Nephron (organoid): Measurements from ENCODE around the gene BSG.

ENCODE experiments used
- H3K27ac Mint-ChIP-seq, 3 experiments: 2 replicates each; pipeline ENCODE4 v1.8.0; 2020; ENCODE audit warnings: mixed read lengths in 3 of 3, mild to moderate bottlenecking in 2 of 3, moderate library complexity in 1 of 3
- H3K27me3 Mint-ChIP-seq: 2 replicates; pipeline ENCODE4 v1.8.0; 2021; ENCODE audit warnings: low read depth, mild to moderate bottlenecking, moderate library complexity, mixed read lengths
- H3K36me3 Mint-ChIP-seq: 2 replicates; pipeline ENCODE4 v1.8.0; 2020; ENCODE audit warnings: low read depth, mixed read lengths
- H3K4me1 Mint-ChIP-seq: 2 replicates; pipeline ENCODE4 v1.8.0; 2020; ENCODE audit warnings: mixed read lengths
- H3K4me3 Mint-ChIP-seq, 3 experiments: 2 replicates each; pipeline ENCODE4 v1.8.0; 2020; ENCODE audit warnings: mild to moderate bottlenecking in 3 of 3, mixed read lengths in 3 of 3, moderate library complexity in 2 of 3
- H3K9me3 Mint-ChIP-seq: 2 replicates; pipeline ENCODE4 v1.8.0; 2020; ENCODE audit warnings: mixed read lengths
- CTCF ChIP-seq, 3 experiments: fragments of 200-600 bp; sonication (generic); IDR thresholded peaks; one replicate each; pipeline ENCODE4 v1.5.0; 2021; ENCODE audit warnings: antibody characterized with exemption in 3 of 3; ENCODE audit not compliant: unreplicated experiment in 3 of 3

The BSG gene

GRCh38 chr19:595326-596262 lies 23.2 kb downstream of the BSG start:
- H3K27me3 Mint-ChIP-seq: peaks cover 41% of the 10 kb centered on the region
- no peaks in the 10 kb centered on the region for H3K4me1 Mint-ChIP-seq
- no peaks in the 10 kb centered on the region for H3K36me3 Mint-ChIP-seq
- no peak for TF ChIP-seq CTCF (IDR thresholded peaks at IDR 0.05; ENCODE audit: unreplicated experiment in 3 of 3)
- H3K27ac Mint-ChIP-seq: no peak overlapping the region
- no peak overlapping the region for H3K4me3 Mint-ChIP-seq
- H3K9me3 Mint-ChIP-seq: peaks cover 3% of the 10 kb centered on the region

- H3K9me3 Mint-ChIP-seq: peaks cover 4% of the 10 kb centered on the region
- peaks cover 37% of the 10 kb centered on the region for H3K27me3 Mint-ChIP-seq
- no peak overlapping the region for H3K27ac Mint-ChIP-seq
- no peaks in the 10 kb centered on the region for H3K36me3 Mint-ChIP-seq
- H3K4me1 Mint-ChIP-seq: no peaks in the 10 kb centered on the region
- no peak overlapping the region for H3K4me3 Mint-ChIP-seq
- TF ChIP-seq CTCF (IDR thresholded peaks at IDR 0.05; ENCODE audit: unreplicated experiment in 3 of 3): no peak
Observed at GRCh38 chr19:596263-596655, 23.9 kb downstream of the BSG start.

- Mint-ChIP-seq H3K36me3 (peaks cover 4% of the 10 kb centered on the region), H3K27ac (no peak overlapping the region), H3K27me3 (peaks cover 28% of the 10 kb centered on the region), H3K4me3 (no peak overlapping the region), H3K4me1 (no peaks in the 10 kb centered on the region), H3K9me3 (peaks cover 9% of the 10 kb centered on the region)
- no peak for TF ChIP-seq CTCF (IDR thresholded peaks at IDR 0.05; ENCODE audit: unreplicated experiment in 3 of 3)
Observed at GRCh38 chr19:597406-598315, 25.3 kb downstream of the BSG start.

GRCh38 chr19:601310-601709 lies 28.9 kb downstream of the BSG start:
- Mint-ChIP-seq H3K4me1 (no peaks in the 10 kb centered on the region), H3K4me3 (no peak overlapping the region), H3K9me3 (peaks cover 9% of the 10 kb centered on the region), H3K27me3 (no peaks in the 10 kb centered on the region), H3K36me3 (peaks cover 4% of the 10 kb centered on the region), H3K27ac (no peak overlapping the region)
- TF ChIP-seq CTCF (IDR thresholded peaks at IDR 0.05; ENCODE audit: unreplicated experiment in 3 of 3): no peak

DNA sequence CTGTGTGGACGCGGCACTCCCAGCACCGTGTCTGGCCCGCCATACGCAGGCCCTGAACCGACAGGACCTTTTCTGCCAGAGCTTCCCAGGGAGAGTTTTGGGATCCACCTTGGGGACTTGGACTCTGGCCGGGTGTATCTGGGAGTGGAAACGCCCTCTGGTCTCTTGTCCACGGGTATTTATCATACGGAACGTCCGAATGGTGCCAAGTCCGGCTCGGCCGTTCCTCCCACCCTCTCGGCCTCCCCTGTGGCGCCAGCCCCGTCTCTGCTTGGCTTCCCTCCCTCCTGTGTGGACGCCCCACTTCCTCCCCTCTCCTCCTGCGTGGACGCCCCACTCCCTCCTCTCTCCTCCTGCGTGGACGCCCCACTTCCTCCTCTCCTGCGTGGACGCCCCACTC lies 29.4 kb downstream of the BSG start:
- peaks cover 4% of the 10 kb centered on the region for H3K36me3 Mint-ChIP-seq
- H3K4me1 Mint-ChIP-seq: no peaks in the 10 kb centered on the region
- no peaks in the 10 kb centered on the region for H3K27me3 Mint-ChIP-seq
- no peak overlapping the region for H3K27ac Mint-ChIP-seq
- H3K4me3 Mint-ChIP-seq: no peak overlapping the region
- TF ChIP-seq CTCF (IDR thresholded peaks at IDR 0.05; ENCODE audit: unreplicated experiment in 3 of 3): no peak
- H3K9me3 Mint-ChIP-seq: peaks cover 9% of the 10 kb centered on the region
